ENCODE measurements around the gene GRAMD1B.

The GRAMD1B gene

GRCh38 chr11:123429913-123430720 lies at the start of gene GRAMD1B:
Gene GRAMD1B, plus strand, starts transcription at chr11:123430269. Its CDS starts 524 bp downstream, at chr11:123430793.
- TF ChIP-seq CTCF (IDR thresholded peaks at IDR 0.05; ENCODE audit: low read depth, low read length, missing control alignments), result peak; percentile 20
- H3K4me3 ChIP-seq (ENCODE audit: low read depth, low read length), result peak within 1 kb of the TSS; percentile 80
- no peak for DNase-seq (ENCODE audit: low read depth)

GRCh38 chr11:123381149-123381548 lies 48.9 kb upstream of the GRAMD1B start:
- DNase-seq (ENCODE audit: low read depth), result no peak
- H3K4me3 ChIP-seq (ENCODE audit: low read depth, low read length), result no peak overlapping the region
- no peak for TF ChIP-seq CTCF (IDR thresholded peaks at IDR 0.05; ENCODE audit: low read depth, low read length, missing control alignments)

- TF ChIP-seq CTCF (IDR thresholded peaks at IDR 0.05; ENCODE audit: low read depth, low read length, missing control alignments), result no peak
- H3K4me3 ChIP-seq (ENCODE audit: low read depth, low read length), result no peak overlapping the region
- DNase-seq (ENCODE audit: low read depth), result peak; percentile 69
Measured at GRCh38 chr11:123381817-123382554, 48.1 kb upstream of the GRAMD1B start.

GRCh38 chr11:123382555-123383074 lies 47.5 kb upstream of the GRAMD1B start:
- H3K4me3 ChIP-seq (ENCODE audit: low read depth, low read length), result no peak overlapping the region
- no peak for TF ChIP-seq CTCF (IDR thresholded peaks at IDR 0.05; ENCODE audit: low read depth, low read length, missing control alignments)
- no peak for DNase-seq (ENCODE audit: low read depth)

GRCh38 chr11:123384116-123384515 lies 46.0 kb upstream of the GRAMD1B start:
- no peak overlapping the region for H3K4me3 ChIP-seq (ENCODE audit: low read depth, low read length)
- no peak for DNase-seq (ENCODE audit: low read depth)
- TF ChIP-seq CTCF (IDR thresholded peaks at IDR 0.05; ENCODE audit: low read depth, low read length, missing control alignments), result no peak

- DNase-seq (ENCODE audit: low read depth), result no peak
- H3K4me3 ChIP-seq (ENCODE audit: low read depth, low read length), result no peak overlapping the region
- no peak for TF ChIP-seq CTCF (IDR thresholded peaks at IDR 0.05; ENCODE audit: low read depth, low read length, missing control alignments)
Measured at GRCh38 chr11:123386796-123387510, 43.1 kb upstream of the GRAMD1B start.
